Measurements from ENCODE around the gene DLG2.

DNA sequence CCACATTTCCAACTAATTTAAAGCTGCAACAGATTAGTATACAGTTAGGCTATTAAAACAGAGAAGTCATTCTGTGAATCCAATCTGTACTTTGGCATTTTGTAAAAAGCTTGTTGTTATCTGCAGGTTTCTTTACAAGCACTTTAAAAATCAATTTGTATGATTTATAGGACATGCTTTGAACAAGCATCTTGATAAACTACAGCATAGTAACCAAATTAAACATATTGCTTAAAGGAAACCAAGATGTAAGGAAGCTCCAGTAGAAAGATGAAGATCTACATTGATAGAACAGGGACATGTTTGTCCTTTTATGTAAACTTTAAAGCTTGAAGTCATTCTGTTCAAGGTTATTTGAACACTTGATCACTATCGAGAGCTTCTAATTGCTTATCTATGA lies 1842.7 kb downstream of the DLG2 start:
- TF ChIP-seq, protein P1, sequence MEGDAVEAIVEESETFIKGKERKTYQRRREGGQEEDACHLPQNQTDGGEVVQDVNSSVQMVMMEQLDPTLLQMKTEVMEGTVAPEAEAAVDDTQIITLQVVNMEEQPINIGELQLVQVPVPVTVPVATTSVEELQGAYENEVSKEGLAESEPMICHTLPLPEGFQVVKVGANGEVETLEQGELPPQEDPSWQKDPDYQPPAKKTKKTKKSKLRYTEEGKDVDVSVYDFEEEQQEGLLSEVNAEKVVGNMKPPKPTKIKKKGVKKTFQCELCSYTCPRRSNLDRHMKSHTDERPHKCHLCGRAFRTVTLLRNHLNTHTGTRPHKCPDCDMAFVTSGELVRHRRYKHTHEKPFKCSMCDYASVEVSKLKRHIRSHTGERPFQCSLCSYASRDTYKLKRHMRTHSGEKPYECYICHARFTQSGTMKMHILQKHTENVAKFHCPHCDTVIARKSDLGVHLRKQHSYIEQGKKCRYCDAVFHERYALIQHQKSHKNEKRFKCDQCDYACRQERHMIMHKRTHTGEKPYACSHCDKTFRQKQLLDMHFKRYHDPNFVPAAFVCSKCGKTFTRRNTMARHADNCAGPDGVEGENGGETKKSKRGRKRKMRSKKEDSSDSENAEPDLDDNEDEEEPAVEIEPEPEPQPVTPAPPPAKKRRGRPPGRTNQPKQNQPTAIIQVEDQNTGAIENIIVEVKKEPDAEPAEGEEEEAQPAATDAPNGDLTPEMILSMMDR (IDR thresholded peaks at IDR 0.05; ENCODE audit: control extremely low read depth in 1 of 3, insufficient read depth in 1 of 3, low read depth in 1 of 3, low read length in 3 of 3), result no peak
- TF ChIP-seq TAF1 (IDR thresholded peaks at IDR 0.05; ENCODE audit: low read depth, low read length), result no peak
